VCaP (cell line): ENCODE results near the gene LHX3.
A peak's percentile ranks its signal among the peaks of the same experiment; 100 is the strongest.

Experiments used
- H3K27ac ChIP-seq: fragments of 450-650 bp; 2 replicates; pipeline ENCODE4 v1.5.1; 2017
- TF ChIP-seq, protein P1 (sequence below): fragments of 450-650 bp; conservative IDR thresholded peaks from 2 replicates; pipeline ENCODE4 v1.5.1; 2017; ENCODE audit warnings: mild to moderate bottlenecking, moderate library complexity

Gene LHX3

DNA sequence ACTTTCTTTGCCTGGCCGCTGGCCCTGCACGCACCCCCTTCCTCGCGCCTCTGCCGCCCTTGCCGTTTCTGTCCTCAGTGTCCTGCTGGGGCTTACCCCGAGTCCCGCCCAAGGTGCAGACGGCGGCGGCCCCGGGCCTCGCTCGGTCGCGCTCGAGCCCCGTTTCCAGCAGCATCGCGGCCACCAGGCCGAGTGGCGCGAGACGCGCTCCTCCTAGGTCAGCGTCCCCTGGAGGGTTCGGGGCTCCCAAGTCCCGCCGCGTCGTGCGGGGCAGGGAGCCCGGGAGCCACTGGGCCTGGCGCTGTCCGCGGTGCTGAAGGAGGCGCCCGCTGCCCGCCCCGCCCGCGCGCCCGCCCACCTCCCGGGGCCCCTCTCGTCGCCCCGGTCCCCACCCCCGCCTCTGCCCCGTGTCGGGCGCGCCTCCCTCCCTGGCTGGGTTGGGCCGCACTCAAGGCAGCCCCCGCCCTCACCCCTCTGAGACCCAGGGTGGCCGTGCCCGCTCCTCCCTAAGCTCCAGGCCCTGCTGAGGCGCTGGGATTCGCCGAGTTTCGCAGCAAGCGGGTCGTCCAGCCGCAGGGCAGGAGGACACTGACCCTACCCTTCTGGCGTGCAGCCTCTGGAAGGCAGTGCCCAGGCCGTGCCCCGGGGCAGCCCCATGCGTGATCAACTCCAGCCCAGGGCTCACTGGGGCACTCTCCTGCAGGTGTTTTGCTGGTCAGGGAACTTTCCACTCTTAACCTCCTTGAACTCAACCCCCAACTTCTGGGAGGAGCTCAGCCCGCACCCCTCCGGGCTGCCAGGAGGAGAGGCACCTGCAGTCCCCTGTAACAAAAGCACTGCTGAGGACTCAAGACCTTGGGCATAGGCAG, at the start of gene LHX3:
Gene LHX3 (minus strand): TSS at position 291 of the 869 bp plus-strand sequence. CDS start 116 bp downstream, at position 175.
- TF ChIP-seq, protein P1, sequence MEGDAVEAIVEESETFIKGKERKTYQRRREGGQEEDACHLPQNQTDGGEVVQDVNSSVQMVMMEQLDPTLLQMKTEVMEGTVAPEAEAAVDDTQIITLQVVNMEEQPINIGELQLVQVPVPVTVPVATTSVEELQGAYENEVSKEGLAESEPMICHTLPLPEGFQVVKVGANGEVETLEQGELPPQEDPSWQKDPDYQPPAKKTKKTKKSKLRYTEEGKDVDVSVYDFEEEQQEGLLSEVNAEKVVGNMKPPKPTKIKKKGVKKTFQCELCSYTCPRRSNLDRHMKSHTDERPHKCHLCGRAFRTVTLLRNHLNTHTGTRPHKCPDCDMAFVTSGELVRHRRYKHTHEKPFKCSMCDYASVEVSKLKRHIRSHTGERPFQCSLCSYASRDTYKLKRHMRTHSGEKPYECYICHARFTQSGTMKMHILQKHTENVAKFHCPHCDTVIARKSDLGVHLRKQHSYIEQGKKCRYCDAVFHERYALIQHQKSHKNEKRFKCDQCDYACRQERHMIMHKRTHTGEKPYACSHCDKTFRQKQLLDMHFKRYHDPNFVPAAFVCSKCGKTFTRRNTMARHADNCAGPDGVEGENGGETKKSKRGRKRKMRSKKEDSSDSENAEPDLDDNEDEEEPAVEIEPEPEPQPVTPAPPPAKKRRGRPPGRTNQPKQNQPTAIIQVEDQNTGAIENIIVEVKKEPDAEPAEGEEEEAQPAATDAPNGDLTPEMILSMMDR, result no peak

DNA sequence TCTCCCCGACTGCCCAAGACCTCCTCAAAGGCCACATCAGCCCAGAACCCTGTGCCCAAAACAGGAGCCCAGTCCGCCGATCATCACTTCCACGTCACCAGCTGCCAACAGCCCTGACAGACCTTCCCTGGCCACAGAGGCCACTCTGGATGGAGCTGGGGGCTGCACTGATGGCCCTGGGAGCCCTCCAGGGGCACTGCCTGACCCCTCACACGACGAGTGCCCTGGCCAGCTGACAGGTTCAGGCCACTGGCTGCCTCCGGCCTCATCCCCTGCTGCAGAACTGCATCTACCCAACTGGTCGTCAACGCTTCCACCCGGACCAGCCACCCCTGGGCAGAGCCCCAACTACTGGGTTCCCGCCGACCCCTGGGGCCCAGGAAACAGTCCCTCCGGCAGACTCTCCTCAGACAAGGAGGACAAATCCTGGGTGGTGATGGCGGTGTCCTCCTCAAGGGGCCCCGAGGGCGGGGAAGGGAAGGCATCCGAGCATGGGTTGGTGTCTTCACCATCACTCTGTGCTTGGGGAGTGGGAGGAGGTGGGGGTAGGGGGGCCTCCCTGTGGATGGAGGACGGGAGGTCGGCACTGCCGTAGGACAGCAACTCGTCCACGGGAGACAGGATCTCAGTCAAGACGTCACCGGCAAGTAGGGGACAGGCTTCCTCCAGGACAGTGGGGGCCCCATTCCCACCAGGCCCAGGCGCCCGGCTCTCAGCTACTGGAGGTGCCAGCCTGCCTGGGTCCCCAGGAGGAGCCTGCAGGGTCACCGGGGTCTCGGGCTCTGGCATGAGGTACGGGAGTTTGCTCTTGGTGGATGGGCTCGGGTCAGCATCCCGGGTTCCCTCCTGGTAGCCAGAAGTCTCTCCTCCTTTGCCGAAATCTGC, 48.6 kb upstream of the LHX3 start:
- TF ChIP-seq, protein P1, result no peak

More for the DNA sequence above, at the start of gene LHX3:
- peak within 1 kb of the TSS; percentile 79 for H3K27ac ChIP-seq

DNA sequence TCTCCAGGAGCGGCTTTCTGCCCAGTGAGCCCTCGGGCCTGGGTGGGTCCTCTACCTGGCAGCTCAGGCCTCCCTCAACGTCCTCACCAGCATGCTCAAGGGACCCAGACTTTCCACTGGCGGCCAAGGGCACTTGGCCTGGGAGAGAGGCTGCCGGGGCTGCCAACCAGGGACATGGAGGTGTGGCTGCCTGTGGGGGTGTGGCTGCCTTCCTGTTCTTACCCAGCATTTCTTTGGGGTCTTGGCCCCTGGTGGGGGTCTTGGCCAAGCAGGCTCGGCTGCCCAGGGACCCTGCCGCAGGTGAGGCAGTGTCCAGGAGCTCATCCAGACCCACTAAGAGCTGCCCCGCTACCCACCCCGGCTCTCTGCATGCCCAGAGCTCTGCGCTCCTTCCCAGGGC, 47.9 kb upstream of the LHX3 start:
- TF ChIP-seq, protein P1, result no peak
- no peak overlapping the region for H3K27ac ChIP-seq

More for the DNA sequence above, 48.6 kb upstream of the LHX3 start:
- no peak overlapping the region for H3K27ac ChIP-seq

DNA sequence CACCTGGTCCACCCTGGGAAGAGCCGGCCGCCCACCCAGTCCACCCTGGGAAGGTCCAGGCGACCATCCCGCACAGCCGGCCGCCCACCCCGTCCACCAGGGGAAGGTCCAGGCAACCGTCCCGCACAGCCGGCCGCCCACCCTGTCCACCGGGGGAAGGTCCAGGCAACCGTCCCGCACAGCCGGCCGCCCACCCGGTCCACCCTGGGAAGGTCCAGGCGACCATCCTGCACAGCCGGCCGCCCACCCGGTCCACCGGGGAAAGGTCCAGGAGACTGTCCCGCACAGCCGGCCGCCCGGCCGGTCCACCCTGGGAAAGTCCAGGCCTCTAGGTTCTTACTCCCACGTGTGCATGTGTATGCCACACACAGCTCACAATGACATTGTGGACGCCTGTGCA, 47.4 kb upstream of the LHX3 start:
- TF ChIP-seq, protein P1, result no peak
- H3K27ac ChIP-seq, result no peak overlapping the region

DNA sequence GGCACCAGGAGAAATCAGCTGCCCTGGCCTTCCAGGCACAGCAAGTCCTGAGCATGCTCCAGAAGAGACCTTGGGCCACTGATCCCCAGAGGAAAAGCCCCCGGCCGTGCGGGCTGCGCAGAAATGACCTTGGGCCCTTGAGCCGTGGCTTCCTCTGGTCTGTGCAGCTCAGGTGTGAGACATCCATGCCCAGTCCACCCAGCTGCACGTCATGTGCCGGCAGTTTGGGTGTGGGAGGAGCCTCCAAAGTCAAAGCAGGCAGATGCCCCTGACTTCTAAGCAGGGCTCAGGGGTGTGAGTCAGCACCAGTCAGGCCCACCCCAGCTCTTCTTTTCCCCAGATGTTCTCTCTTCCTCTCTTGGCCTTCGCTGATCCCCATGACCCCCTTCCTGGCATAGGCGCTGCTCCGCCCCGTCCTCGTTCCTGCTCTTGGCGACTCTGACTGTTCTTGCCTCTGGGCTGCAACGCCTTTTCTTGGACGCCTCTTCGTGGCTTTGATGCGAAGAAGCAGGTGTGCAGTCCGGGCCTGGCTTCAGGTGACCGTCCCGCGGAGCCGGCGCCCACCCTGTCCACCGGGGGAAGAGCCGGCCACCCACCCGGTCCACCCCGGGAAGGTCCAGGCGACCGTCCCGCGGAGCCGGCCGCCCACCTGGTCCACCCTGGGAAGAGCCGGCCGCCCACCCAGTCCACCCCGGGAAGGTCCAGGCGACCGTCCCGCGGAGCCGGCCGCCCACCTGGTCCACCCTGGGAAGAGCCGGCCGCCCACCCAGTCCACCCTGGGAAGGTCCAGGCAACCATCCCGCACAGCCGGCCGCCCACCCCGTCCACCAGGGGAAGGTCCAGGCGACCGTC, 46.6 kb upstream of the LHX3 start:
- TF ChIP-seq, protein P1, result no peak
- H3K27ac ChIP-seq, result no peak overlapping the region

DNA sequence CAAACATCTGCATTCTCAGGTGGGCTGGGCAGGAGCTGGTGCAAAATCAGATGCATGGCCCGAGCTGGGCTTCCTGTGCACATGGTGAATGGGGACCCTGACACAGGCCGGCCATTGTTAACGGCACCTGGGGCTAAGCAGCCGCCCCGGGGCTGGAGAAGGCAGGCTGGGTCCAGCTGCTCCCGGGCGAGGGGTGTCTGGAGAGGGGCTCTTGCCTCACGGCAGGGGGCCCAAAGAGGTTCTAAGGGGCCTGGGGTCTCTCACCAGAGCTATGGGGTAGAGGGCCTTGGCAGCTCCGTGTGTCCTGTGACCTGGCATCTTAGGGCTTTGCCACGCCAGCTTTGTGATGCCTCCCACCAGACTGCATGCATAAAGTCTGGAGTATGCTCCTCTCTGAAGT, 45.7 kb upstream of the LHX3 start:
- no peak overlapping the region for H3K27ac ChIP-seq
- TF ChIP-seq, protein P1, result no peak
